HepG2 (cell line): ENCODE data around the gene ZSCAN23. TPM values are rescaled to one million over a fixed set of nuclear protein-coding genes. Genes with fewer than 3 reads are reported as not detected.

ENCODE experiments used
- AHR ChIP-seq: IDR thresholded peaks from 2 replicates; pipeline ENCODE4 v1.6.1; 2018; ENCODE audit warnings: missing genetic modification reagents, missing compliant biosample characterization
- CBX5 ChIP-seq: sonication (generic); formaldehyde crosslinking; IDR thresholded peaks from 2 replicates; pipeline ENCODE4 v1.4.0; 2020; ENCODE audit warnings: missing genetic modification reagents, borderline replicate concordance
- EEA1 ChIP-seq: sonication (generic); formaldehyde crosslinking; IDR thresholded peaks from 2 replicates; pipeline ENCODE4 v1.5.1; 2020; ENCODE audit warnings: mild to moderate bottlenecking, missing genetic modification reagents, borderline replicate concordance
- FOXA3 ChIP-seq: IDR thresholded peaks from 2 replicates; pipeline ENCODE4 v1.6.1; 2016; ENCODE audit warnings: missing genetic modification reagents, missing compliant biosample characterization
- FOXK2 ChIP-seq: fragments of 450-650 bp; IDR thresholded peaks from 2 replicates; pipeline ENCODE4 v1.6.1; 2016
- GMEB1 ChIP-seq: sonication (generic); formaldehyde crosslinking; IDR thresholded peaks from 2 replicates; pipeline ENCODE4 v1.5.1; 2020; ENCODE audit warnings: missing genetic modification reagents, mild to moderate bottlenecking, borderline replicate concordance
- HHEX ChIP-seq: IDR thresholded peaks from 2 replicates; pipeline ENCODE4 v1.6.1; 2016; ENCODE audit warnings: control low read depth
- HMGXB4 ChIP-seq, 2 experiments: sonication (generic) in 1 of 2; formaldehyde crosslinking in 1 of 2; IDR thresholded peaks; 2 replicates each; pipeline versions ENCODE4 v1.4.0 to v1.6.1; 2018 to 2020; ENCODE audit warnings: missing genetic modification reagents in 2 of 2, borderline replicate concordance in 1 of 2, low read depth in 1 of 2, mild to moderate bottlenecking in 1 of 2, missing biosample characterization in 1 of 2
- HNRNPLL ChIP-seq: fragments of 200-400 bp; formaldehyde crosslinking; IDR thresholded peaks from 2 replicates; pipeline ENCODE4 v1.6.1; 2017; ENCODE audit warnings: mild to moderate bottlenecking, low read depth, low read length; ENCODE audit not compliant: poor library complexity, severe bottlenecking
- MED13 ChIP-seq: sonication (generic); formaldehyde crosslinking; IDR thresholded peaks from 2 replicates; pipeline ENCODE4 v1.5.0; 2020; ENCODE audit warnings: missing genetic modification reagents
- MED8 ChIP-seq: sonication (generic); formaldehyde crosslinking; IDR thresholded peaks from 2 replicates; pipeline ENCODE4 v1.8.1; 2023; ENCODE audit warnings: mild to moderate bottlenecking, missing genetic modification reagents; ENCODE audit not compliant: insufficient replicate concordance
- MXD3 ChIP-seq: IDR thresholded peaks from 2 replicates; pipeline ENCODE4 v1.6.1; 2016; ENCODE audit warnings: mild to moderate bottlenecking, missing biosample characterization, missing genetic modification reagents
- THAP8 ChIP-seq: sonication (generic); formaldehyde crosslinking; IDR thresholded peaks from 2 replicates; pipeline ENCODE4 v1.5.1; 2020; ENCODE audit warnings: missing genetic modification reagents, mild to moderate bottlenecking, borderline replicate concordance
- ZMYM4 ChIP-seq: sonication (generic); formaldehyde crosslinking; IDR thresholded peaks from 2 replicates; pipeline ENCODE4 v1.8.1; 2023; ENCODE audit warnings: mild to moderate bottlenecking, missing genetic modification reagents
- ZNF280B ChIP-seq: sonication (generic); formaldehyde crosslinking; IDR thresholded peaks from 2 replicates; pipeline ENCODE4 v1.5.0; 2020; ENCODE audit warnings: missing genetic modification reagents, mild to moderate bottlenecking, borderline replicate concordance
- ZNF329 ChIP-seq: sonication (generic); formaldehyde crosslinking; IDR thresholded peaks from 2 replicates; pipeline ENCODE4 v1.9.0; 2021; ENCODE audit warnings: low read depth, mild to moderate bottlenecking, missing genetic modification reagents
- ZNF331 ChIP-seq: sonication (generic); formaldehyde crosslinking; IDR thresholded peaks from 2 replicates; pipeline ENCODE4 v1.4.0; 2020; ENCODE audit warnings: missing genetic modification reagents
- ZNF616 ChIP-seq: sonication (generic); formaldehyde crosslinking; IDR thresholded peaks from 2 replicates; pipeline ENCODE4 v1.5.0; 2020; ENCODE audit warnings: low read depth, mild to moderate bottlenecking, missing genetic modification reagents
- ZNF619 ChIP-seq: sonication (generic); formaldehyde crosslinking; IDR thresholded peaks from 2 replicates; pipeline ENCODE4 v1.4.0; 2020; ENCODE audit warnings: mild to moderate bottlenecking, missing genetic modification reagents
- ZNF660 ChIP-seq: sonication (generic); formaldehyde crosslinking; IDR thresholded peaks from 2 replicates; pipeline ENCODE4 v1.5.1; 2020; ENCODE audit warnings: mild to moderate bottlenecking, low read depth, missing genetic modification reagents, borderline replicate concordance
- polyA plus RNA-seq, 8 experiments: library from polyadenylated mRNA; depleted of rRNA in 3 of 8; stranded (reverse) in 7 of 8; unstranded in 1 of 8; fragments of >200 nt; fragmentation: Illumina TruSeq in 4 of 8; extraction: Trizol in 4 of 8; gene quantifications; 2 replicates each; pipeline versions ENCODE4 v1.2.1 to v1.2.3, GENCODE V29; 2011 to 2016; ENCODE audit warnings: low read depth in 4 of 8, missing spikeins in 1 of 8, mixed read lengths in 1 of 8; ENCODE audit not compliant: insufficient read depth in 1 of 8
- total RNA-seq, 5 experiments: library from RNA; depleted of rRNA; stranded (reverse); fragments of >200 nt; fragmentation: Illumina TruSeq; extraction: Trizol; gene quantifications; 2 replicates each; pipeline ENCODE4 v1.2.3, GENCODE V29; 2016; ENCODE audit warnings: low read depth in 1 of 5

Gene ZSCAN23
- total and polyA plus RNA-seq, 2 of the 13 experiments (the other 11 are each of a cell fraction or from before 2014, with no cell fraction given), result 0.29 to 1.2 TPM

GRCh38 chr6:28399350-28400121, 43.8 kb downstream of the ZSCAN23 start, which contains the start of gene ZSCAN12 (continued):
- TF ChIP-seq AHR (CRISPR knock-in tag) (0 out of 2 replicates have a peak, but pooled peaks have one; percentile 55), HHEX (no peak), EEA1 (CRISPR knock-in tag) (peak; percentile 61; the same call in 1 of the 2 replicates), ZNF619 (CRISPR knock-in tag) (peak; percentile 85; the same call in 1 of the 2 replicates), ZNF331 (CRISPR knock-in tag) (peak; percentile 89), THAP8 (CRISPR knock-in tag) (no peak), ZMYM4 (peak; percentile 100), HNRNPLL (peak; percentile 89), ZNF616 (no peak), HMGXB4 (CRISPR knock-in tag; IDR thresholded peaks at IDR 0.05; ENCODE audit: borderline replicate concordance in 1 of 2, low read depth in 1 of 2) (peak; percentile 100), MED8 (CRISPR knock-in tag) (peak; percentile 88), ZNF280B (CRISPR knock-in tag) (peak; percentile 85; the same call in 1 of the 2 replicates), GMEB1 (CRISPR knock-in tag) (peak; percentile 91), CBX5 (CRISPR knock-in tag) (peak; percentile 93), FOXK2 (no peak), ZNF660 (CRISPR knock-in tag) (peak; percentile 84; the same call in 1 of the 2 replicates), FOXA3 (CRISPR knock-in tag) (peak; percentile 65; the same call in 1 of the 2 replicates), ZNF329 (CRISPR knock-in tag) (no peak; the same call in 1 of the 2 replicates), MED13 (CRISPR knock-in tag) (no peak), MXD3 (peak; percentile 79; the same call in 1 of the 2 replicates)
